Heart left ventricle (tissue), 16 donors: Measurements from ENCODE around the gene GALK2. TPM values are rescaled to one million over a fixed set of nuclear protein-coding genes. Genes with fewer than 3 reads are reported as not detected.

Experiments
- ATAC-seq, 4 donors: fragments of 200-7000 bp; cut with Tn5 transposase; one replicate each; pipeline ENCODE4 v1.9.1; 2020 to 2022; ENCODE audit warnings: moderate library complexity in 4 of 4, mild to moderate bottlenecking in 3 of 4, moderate number of reproducible peaks in 1 of 4
- DNase-seq, 5 donors: peaks; one replicate each; pipeline ENCODE4 v3.0.0-alpha.2; 2020
- H3K27ac ChIP-seq, 12 donors: fragments of 200-600 bp; sonication (generic) in 4 of 12; one replicate each; pipeline versions ENCODE4 v1.5.0 to v1.8.0; 2016 to 2022; ENCODE audit warnings: mild to moderate bottlenecking in 2 of 12
- H3K27me3 ChIP-seq, 9 donors: fragments of 200-600 bp; sonication (generic) in 2 of 9; one replicate each; pipeline versions ENCODE4 v1.5.1 to v1.8.0; 2016 to 2022; ENCODE audit warnings: mild to moderate bottlenecking in 3 of 9
- H3K36me3 ChIP-seq, 9 donors: fragments of 200-600 bp; sonication (generic) in 2 of 9; one replicate each; pipeline versions ENCODE4 v1.5.0 to v1.8.0; 2018 to 2022; ENCODE audit warnings: mild to moderate bottlenecking in 2 of 9
- H3K4me1 ChIP-seq, 12 donors: fragments of 200-600 bp; sonication (generic) in 4 of 12; one replicate each; pipeline versions ENCODE4 v1.5.0 to v1.8.0; 2016 to 2022; ENCODE audit warnings: mild to moderate bottlenecking in 3 of 12
- H3K4me3 ChIP-seq, 12 donors: fragments of 200-600 bp; sonication (generic) in 4 of 12; one replicate each; pipeline versions ENCODE4 v1.5.0 to v1.8.0; 2017 to 2022; ENCODE audit warnings: mild to moderate bottlenecking in 9 of 12, moderate library complexity in 4 of 12
- H3K9me3 ChIP-seq, 12 donors: fragments of 200-600 bp; sonication (generic) in 4 of 12; one replicate each; pipeline versions ENCODE4 v1.5.0 to v1.8.0; 2016 to 2022; ENCODE audit warnings: mild to moderate bottlenecking in 1 of 12
- POLR2A ChIP-seq, 2 donors: fragments of 450-650 bp; IDR thresholded peaks; one replicate each; pipeline ENCODE4 v1.6.1; 2017; ENCODE audit warnings: antibody characterized with exemption in 2 of 2, mild to moderate bottlenecking in 2 of 2, moderate library complexity in 2 of 2
- WGBS, 4 donors: extraction: QIAGEN DNeasy Blood & Tissue Kit in 2 of 4; methylation state at CpG; one replicate each; pipeline versions ENCODE4 v1.1.5 to v1.1.7; 2013 to 2018; 5-methylcytosine and 5-hydroxymethylcytosine counted together
- intact Hi-C, 10 donors: fragments of 100-400 bp; cut with DNase I; formaldehyde crosslinking; loops; one replicate each; pipeline versions ENCODE4 v1.11.1 to v1.14.2; 2022
- polyA plus RNA-seq, 2 donors: library from polyadenylated mRNA; stranded (reverse); fragments of 200-250 nt; gene quantifications; one replicate each; pipeline ENCODE4 v1.2.3, GENCODE V29; 2013
- total RNA-seq, 9 donors: library from RNA; depleted of rRNA in 2 of 9; stranded (reverse); fragments of >200 nt in 2 of 9; fragmentation: NEBNext Ultra II Directional in 3 of 9; extraction: Animal tissue kit (Norgen Biotek cat#: 25700) in 3 of 9; gene quantifications; one replicate each; pipeline versions ENCODE4 v1.1.0 to v1.2.4, GENCODE V29; 2016 to 2023
- TF ChIP-seq, protein P1 (sequence below), 12 donors: fragments of 200-600 bp; sonication (generic) in 4 of 12; IDR thresholded peaks; one replicate each; pipeline versions ENCODE4 v1.5.0 to v1.8.0; 2018 to 2022; ENCODE audit warnings: antibody characterized with exemption in 12 of 12, mild to moderate bottlenecking in 5 of 12
- donor health status: ischemic (EF 13 %, LVEDD 7.1; RV severe dilation, severe dysfunction).
- donor health status: healthy with polysubstance abuse.
- donor health status: DM: no; HTN: yes; CAD: no.
- donor health status: DM: no; HTN: no; CAD: no.
- donor health status: ischemic (EF 25% LVEDD 6.9; RV normal size, moderate dysfunction).
- donor health status: ischemic (EF 25% LVEDD 5.7; RV mildly dilated, moderate dysfunction).
- donor health status: healthy.
- donor health status: DM: yes; HTN: yes; CAD: no.
- donor health status: ischemic (EF 35%, LVEDD 5.7; RV mildly dilated, moderate dysfunction).
- donor health status: nonischemic (EF 11% LVEDD 7.7; RV severe dilation, severe dysfunction).
- donor health status: DM: yes; HTN: yes; CAD: no.
- donor health status: PGD.
- donor health status: ischemic (EF 29% LVEDD 5.4; RV normal size, mild dysfunction).
- donor health status: nonischemic (EF 23%, LVEDD 6.1; RV moderate dilation, normal function).

GALK2 gene
- total and polyA plus RNA-seq, 11 donors = 8.3 to 55.3 (median 35.2) TPM

DNA sequence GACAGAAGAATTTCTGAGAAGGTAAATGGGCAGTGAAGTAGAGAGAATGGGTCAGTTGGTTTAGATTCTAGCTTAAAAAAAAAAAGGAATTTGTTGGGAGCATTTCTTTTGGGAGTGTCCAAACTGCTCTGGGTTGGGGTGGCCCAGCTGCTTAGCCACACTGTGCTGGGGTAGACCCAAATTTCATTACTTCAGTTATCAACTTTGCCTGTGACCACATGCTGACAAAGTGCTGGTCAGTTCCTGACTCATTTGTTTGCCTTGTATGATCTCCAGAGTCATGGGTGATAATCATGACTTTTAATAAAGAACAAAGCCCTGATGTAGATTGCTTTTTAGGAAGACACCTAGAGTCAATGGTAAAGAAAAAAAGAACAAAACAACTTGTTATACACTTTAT lies 131.5 kb downstream of the GALK2 start:
- Histone ChIP-seq H3K4me3 (no peak overlapping the region), H3K9me3 (peaks cover 0 to 18% (median 0%) of the 10 kb centered on the region in 12 donors), H3K27me3 (no peaks in the 10 kb centered on the region), H3K4me1 (peaks cover 0 to 10% (median 0%) of the 10 kb centered on the region in 12 donors), H3K36me3 (peaks cover 0 to 27% (median 13%) of the 10 kb centered on the region in 9 donors), H3K27ac (no peak overlapping the region)
- peak in 1 of 4 donors; percentile 18 for ATAC-seq
- intact Hi-C loops = no loop called here
- no peak for DNase-seq
- TF ChIP-seq, protein P1, sequence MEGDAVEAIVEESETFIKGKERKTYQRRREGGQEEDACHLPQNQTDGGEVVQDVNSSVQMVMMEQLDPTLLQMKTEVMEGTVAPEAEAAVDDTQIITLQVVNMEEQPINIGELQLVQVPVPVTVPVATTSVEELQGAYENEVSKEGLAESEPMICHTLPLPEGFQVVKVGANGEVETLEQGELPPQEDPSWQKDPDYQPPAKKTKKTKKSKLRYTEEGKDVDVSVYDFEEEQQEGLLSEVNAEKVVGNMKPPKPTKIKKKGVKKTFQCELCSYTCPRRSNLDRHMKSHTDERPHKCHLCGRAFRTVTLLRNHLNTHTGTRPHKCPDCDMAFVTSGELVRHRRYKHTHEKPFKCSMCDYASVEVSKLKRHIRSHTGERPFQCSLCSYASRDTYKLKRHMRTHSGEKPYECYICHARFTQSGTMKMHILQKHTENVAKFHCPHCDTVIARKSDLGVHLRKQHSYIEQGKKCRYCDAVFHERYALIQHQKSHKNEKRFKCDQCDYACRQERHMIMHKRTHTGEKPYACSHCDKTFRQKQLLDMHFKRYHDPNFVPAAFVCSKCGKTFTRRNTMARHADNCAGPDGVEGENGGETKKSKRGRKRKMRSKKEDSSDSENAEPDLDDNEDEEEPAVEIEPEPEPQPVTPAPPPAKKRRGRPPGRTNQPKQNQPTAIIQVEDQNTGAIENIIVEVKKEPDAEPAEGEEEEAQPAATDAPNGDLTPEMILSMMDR (IDR thresholded peaks at IDR 0.05) = no peak

DNA sequence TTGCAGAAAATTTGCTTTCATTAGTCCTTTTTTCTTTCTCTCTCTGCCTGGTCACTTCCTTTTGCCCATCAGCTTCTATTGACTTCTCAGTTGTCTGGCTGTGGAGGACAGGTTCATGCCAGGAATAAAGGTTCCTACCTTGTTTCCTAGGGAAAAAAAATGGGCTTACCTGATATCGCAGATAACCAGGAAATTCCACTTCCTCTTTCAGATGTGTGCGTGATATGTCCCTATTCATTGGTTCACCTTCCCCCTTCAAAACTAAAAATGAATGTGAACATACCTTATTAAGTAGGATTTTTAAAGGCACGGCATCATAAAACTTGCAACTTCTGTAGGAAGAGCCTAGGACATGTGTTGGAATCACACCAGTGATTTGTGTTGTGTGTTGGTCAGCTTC lies 133.0 kb downstream of the GALK2 start:
- intact Hi-C loops = no loop called here
- ATAC-seq = no peak

DNA sequence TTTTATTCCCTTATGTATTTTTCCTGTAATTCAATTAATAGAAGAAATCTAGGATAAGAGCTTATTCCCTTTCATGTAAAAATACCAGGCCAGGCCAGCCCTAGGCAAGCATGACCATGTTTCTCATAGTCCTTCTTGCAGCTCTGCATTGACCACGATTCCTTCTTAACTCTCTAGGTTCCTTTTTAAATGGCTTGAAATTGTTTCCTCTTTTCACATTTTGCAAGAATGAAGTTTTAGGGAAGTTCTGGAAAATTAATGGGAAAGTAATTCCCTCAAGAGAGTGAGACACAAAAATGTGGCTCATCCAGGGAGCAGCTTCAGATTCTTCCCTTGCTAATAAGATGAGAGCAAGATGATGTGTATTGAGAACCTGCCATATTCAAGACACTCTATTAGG lies 136.5 kb downstream of the GALK2 start:
- intact Hi-C loops = no loop called here
- whole genome bisulfite sequencing, 4 donors = 86 to 93% (median 90%) methylated on average over 1 of the region's 1 CpG
- ATAC-seq = no peak
- Histone ChIP-seq H3K27me3 (no peaks in the 10 kb centered on the region), H3K4me1 (peaks cover 0 to 12% (median 0%) of the 10 kb centered on the region in 12 donors), H3K36me3 (peaks cover 0 to 27% (median 13%) of the 10 kb centered on the region in 9 donors), H3K9me3 (no peaks in the 10 kb centered on the region), H3K27ac (no peak overlapping the region), H3K4me3 (no peak overlapping the region)
- TF ChIP-seq, protein P1 (IDR thresholded peaks at IDR 0.05) = no peak
- TF ChIP-seq POLR2A (IDR thresholded peaks at IDR 0.05) = no peak
- DNase-seq = no peak

More for the DNA sequence above, 133.0 kb downstream of the GALK2 start:
- TF ChIP-seq, protein P1 (IDR thresholded peaks at IDR 0.05) = no peak
- no peaks in the 10 kb centered on the region for H3K27me3 ChIP-seq
- WGBS, 4 donors = 83 to 87% (median 84%) methylated on average over 3 of the region's 3 CpGs
- H3K4me1 ChIP-seq = peaks cover 0 to 12% (median 0%) of the 10 kb centered on the region in 12 donors
- no peak for DNase-seq
- H3K36me3 ChIP-seq = peaks cover 0 to 28% (median 13%) of the 10 kb centered on the region in 9 donors
- peaks cover 0 to 7% (median 0%) of the 10 kb centered on the region in 12 donors for H3K9me3 ChIP-seq
- H3K27ac ChIP-seq = no peak overlapping the region
- no peak overlapping the region for H3K4me3 ChIP-seq

DNA sequence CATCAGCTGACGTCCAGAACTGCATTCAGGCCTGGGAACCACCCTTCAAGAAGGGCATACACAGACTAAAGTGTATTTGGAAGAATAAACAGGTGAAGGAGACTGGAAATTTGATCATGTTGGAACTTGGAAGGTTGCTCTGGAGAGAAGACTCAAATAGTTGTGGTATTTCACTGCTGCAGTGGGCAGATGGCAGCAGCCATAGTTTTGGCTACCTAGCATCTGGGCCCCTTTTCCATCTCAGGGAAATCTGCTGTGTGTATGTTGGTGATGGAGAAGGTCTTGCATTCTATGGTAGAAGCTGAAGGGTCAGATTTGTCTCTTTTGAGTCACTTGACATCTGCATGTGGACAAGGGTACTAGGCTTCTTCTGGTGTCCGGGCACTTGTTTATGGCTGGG lies 138.6 kb downstream of the GALK2 start:
- intact Hi-C loops = no loop called here
- Histone ChIP-seq H3K36me3 (peaks cover 0 to 26% (median 13%) of the 10 kb centered on the region in 9 donors), H3K9me3 (no peaks in the 10 kb centered on the region), H3K27ac (no peak overlapping the region), H3K4me1 (peaks cover 0 to 15% (median 4%) of the 10 kb centered on the region in 12 donors), H3K27me3 (no peaks in the 10 kb centered on the region), H3K4me3 (no peak overlapping the region)
- ATAC-seq (no peak), DNase-seq (no peak)
- TF ChIP-seq, protein P1 (IDR thresholded peaks at IDR 0.05) = no peak
- TF ChIP-seq POLR2A (IDR thresholded peaks at IDR 0.05) = no peak
- 74 to 87% (median 79%) methylated on average over 2 of the region's 2 CpGs for WGBS, 4 donors
